HG02571 (cell line): ENCODE measurements around the gene DCAF11.

ENCODE experiments used
- ATAC-seq: cut with Tn5 transposase; IDR thresholded peaks from one replicate; pipeline ENCODE4 v1.9.1; 2021; ENCODE audit warnings: mild to moderate bottlenecking, moderate library complexity; ENCODE audit not compliant: unreplicated experiment

DCAF11 gene

DNA sequence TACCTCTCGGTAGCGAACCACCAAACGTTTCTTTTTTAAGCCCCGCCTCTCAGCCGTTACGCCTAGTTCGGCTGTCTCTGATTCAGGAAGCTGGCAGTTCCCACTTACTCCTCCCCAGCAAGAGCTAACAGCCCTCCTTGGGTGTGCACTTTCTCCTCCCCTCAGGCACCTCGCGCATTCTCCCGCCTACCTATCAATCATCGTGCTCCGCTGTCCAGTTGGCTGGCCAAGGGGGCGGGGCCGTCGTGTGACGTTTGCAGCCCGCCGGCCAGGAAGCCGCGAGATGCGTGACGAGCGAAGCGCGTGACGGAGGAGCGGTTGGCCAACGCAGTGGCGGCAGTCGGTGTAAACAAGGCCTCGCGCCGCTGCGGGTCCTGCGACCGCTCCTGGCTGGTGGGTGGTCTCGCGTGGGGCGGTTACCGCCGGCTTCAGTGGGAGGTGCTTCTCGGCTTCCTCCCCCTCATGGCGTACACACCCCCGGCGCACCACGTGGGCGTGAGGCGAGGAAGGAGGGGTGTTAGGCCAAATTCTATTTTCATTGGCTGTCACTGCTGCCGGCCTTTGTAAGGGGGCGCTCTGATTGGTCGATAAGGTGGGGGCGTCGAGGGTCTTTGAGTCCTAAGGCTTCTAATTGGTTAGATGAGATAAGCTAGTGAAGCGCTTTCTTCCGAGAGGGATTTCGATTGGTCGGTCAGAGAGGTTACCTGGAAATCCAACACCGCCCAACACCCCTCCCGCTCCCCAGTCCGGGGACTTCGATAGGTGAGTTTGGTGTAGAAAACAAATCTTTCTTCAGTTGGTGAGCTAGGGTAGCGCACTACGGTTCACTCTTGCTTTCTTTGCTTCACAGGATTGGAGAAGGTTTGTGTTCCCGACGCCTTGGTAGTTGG, at the start of gene DCAF11, which contains the start of gene NRL:
TSS of gene DCAF11 (plus strand) at position 246 of the 890 bp plus-strand sequence. CDS start 818 bp downstream, outside the sequence.
TSS of gene NRL (minus strand) at position 418 of the 890 bp plus-strand sequence. CDS start 32,101 bp downstream, outside the sequence.
- ATAC-seq, result peak; percentile 80

DNA sequence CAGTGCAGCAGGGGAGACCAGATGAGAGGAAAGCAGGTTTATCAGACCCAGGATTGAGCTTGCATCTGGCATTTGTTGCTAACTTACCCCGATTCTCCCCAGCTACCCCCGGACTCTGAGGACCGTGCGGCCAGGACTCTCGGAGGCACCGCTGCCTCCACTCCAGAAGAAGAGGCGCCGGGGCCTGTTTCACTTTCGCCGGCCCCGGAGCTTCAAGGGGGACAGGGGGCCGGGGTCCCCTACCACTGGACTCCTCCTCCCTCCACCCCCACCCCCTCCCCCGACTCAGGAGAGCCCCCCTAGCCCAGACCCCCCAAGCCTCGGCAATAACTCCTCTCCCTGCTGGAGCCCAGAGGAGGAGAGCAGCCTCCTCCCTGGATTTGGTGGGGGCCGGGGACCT, 49.7 kb upstream of the DCAF11 start:
- ATAC-seq, result no peak

- no peak for ATAC-seq
Observed at GRCh38 chr14:24065408-24065807, 49.2 kb upstream of the DCAF11 start.

DNA sequence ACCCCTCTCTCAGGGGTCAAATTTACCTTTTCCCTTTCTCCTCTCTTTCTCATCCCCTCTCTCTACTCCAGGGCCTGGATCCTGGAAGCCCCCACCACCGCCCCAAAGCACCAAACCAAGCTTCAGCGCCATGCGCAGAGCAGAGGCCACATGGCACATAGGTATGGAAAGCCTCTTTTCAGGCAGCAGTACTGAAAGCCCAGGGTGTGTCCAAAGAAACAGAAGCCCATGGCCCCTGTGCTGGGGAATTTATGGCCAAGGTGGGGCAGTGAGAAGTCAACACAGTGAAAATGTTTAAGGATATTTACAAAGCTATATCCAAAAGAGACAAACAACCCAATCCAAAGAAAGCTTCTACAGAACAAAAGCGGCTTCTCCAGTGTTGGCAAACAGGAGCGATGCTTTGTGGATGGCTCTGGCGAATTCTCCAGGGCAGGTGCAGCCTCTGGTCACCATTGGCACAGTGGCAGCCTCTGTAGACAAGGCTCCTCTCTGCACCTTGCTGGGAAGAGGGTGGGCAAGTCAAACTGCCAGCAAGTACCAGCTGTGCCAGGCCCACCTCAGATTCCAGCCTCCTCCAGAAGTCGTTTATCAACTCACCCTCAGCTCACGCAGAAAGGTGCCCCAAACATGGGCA, 48.0 kb upstream of the DCAF11 start:
- ATAC-seq, result no peak

DNA sequence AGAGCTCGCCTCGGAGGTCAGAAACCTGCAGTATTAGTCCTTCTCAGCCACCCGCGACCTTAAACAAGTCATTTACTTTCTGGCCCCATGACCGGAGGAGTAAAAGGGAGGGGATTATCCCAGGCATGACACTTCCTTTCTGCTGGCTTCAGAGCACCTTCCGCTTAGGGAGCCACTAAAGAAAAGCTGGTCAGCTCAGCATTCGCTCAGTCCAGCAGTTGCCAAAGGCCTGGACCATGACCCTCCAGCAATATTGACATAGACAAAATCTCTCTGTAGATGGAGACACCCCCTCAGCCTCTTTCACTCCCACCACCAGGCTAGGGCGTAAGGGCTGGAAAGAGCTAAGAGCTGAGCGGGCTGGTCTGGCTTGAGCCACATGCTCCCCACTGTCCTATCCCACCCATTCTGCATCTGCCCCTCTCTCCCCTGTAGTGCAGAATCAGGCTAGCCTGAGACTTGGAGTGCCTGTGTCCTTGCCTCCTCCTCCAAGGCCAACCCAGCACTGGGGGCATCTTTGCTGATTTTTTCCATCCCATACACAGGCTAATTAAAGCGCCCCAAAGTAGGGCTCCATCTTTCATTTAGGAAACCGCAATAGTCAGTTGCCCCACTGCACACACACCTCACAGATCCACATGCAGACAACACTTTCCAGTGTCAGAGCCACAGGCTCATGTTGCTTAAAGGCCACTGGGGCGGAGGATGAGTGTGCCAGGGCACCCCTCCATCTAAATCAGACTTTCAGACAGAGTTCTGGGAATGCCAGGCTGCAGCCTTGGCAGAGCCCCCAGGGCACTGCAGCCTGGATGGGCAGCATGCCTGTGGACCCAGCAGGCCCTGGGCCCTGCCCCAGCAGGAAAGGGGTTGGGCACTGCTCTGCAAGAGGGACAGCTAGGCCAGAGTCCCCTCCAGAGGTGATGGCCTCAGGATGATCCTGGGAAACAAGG, 47.2 kb upstream of the DCAF11 start:
- ATAC-seq, result no peak

GRCh38 chr14:24068711-24069410, 45.7 kb upstream of the DCAF11 start:
- ATAC-seq, result no peak

DNA sequence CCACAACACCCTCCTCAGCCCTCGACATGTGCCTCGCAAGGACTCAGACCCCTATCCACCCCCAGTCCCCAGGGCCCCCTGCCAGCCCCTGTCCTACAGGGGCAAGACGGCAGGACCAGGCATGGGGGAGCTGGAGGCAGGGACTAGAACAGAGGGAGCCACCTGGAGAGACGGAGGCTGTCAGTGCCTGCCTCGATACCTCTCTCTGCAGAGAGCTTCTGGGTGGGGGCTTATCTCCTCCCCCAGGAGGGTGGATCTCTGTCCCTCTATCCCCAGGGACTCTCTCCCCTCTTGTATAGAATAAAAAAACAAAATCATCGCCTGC, 45.2 kb upstream of the DCAF11 start:
- no peak for ATAC-seq

GRCh38 chr14:24070285-24071143, 44.1 kb upstream of the DCAF11 start:
- no peak for ATAC-seq

- ATAC-seq, result no peak
Observed at GRCh38 chr14:24071144-24071697, 43.4 kb upstream of the DCAF11 start, which contains the start of gene CPNE6. Gene CPNE6 (plus strand): TSS chr14:24071562. CDS start chr14:24072937, 1,375 bp downstream.

GRCh38 chr14:24071836-24072430, 42.6 kb upstream of the DCAF11 start:
- ATAC-seq, result no peak

GRCh38 chr14:24072436-24072835, 42.1 kb upstream of the DCAF11 start:
- ATAC-seq, result no peak

DNA sequence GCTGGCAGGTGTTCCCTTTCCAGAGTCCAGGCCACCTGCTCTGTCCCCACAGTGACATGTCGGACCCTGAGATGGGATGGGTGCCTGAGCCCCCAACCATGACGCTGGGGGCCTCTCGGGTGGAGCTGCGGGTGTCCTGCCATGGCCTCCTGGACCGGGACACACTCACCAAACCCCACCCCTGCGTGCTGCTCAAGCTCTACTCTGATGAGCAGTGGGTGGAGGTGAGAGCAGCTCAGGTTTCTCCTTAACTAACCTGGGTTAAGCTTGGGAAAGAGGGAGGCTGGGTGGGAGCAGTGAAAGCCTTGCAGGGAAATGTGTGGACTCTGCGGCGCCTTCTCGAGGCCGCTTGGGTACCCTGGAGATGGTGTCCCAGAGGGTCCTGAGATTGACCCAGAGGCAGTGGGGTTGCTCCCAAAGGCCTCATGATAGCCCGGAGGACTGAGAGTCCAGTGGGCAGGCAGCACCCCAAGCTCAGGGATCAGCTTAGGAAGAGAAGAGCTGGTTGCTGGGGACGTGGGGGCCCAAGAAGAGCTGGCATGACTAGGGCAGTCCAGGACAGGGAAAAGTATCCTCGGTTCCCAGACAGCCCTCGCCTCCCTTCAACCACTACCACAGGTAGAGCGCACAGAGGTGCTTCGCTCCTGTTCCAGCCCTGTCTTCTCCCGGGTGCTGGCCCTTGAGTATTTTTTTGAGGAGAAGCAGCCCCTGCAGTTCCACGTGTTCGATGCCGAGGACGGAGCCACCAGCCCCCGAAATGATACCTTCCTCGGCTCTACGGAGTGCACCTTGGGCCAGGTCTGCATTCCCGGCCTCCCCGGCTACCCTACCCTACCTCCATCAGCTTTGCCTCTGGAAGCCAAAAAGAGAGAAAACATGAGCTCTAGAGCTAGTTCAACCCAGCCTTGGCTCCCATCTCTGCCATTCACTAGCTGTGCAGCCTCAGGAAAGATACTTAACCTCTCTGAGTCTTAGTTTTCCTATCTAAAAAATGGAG, 41.4 kb upstream of the DCAF11 start:
- ATAC-seq, result no peak

DNA sequence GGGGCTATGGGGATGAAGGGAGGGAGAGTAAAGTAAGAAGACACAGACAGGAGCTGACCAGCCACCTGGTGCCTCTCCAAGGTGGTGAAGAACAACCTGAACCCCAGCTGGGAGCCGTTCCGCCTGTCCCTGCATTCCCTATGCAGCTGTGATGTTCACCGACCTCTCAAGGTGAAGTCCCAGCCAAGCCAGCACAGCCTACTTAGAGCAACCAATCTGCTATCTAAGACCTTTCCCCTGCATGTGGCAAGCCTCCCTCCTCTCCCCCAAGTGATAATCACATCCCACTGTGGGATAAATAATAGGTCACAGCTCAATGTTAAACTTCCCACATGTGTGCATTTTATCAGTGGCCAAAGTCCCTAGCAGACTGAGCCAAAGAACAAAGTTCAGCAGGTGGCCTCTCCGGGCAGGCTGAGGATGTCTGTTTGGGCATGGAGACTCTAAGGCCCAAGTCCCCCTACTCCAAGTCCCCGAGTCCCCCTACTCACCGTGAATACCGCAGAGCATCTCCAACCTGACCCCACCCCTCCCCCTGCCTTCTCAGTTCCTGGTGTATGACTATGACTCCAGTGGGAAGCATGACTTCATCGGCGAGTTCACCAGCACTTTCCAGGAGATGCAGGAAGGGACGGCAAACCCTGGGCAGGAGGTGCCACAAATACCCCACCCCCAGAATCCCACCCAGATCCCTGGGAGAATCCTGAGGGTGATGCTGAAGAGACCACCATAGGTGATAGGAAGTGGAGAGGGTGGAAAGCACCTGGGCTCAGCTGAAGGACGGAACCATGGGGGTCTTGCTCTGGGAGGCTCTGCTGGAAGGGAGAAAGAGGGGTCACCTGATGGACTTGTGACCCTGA, 39.7 kb upstream of the DCAF11 start:
- no peak for ATAC-seq

DNA sequence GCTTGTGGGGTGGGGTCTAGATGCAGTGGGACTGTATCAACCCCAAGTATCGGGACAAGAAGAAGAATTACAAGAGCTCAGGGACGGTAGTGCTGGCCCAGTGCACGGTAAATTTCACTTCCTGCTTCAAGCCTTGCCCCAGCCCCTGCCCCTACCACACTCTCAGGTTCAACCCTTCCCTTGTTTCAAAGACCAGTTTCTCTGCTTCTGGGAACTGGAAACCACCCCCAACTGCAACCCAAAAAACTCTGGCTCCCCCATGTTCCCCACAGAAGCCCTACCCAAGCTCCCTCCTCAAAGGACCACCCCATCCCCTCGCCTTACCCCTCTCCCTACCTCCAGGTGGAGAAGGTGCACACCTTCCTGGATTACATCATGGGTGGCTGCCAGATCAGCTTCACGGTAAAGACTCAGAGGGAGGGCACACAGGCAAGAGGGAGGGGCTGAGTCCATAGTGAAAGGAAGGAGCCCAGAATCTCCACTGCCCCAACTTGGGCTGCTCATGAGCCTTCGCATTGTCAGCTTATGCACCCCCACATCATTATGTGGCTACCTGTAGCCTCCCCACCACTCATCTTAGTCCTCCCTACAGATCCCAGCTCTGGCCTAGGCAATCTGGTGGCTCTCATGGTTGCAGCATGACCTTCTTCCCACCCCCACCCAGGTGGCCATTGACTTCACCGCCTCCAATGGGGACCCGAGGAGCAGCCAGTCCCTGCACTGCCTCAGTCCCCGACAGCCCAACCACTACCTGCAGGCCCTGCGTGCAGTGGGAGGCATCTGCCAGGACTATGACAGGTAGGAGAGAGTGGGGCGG, 38.9 kb upstream of the DCAF11 start:
- ATAC-seq, result no peak

DNA sequence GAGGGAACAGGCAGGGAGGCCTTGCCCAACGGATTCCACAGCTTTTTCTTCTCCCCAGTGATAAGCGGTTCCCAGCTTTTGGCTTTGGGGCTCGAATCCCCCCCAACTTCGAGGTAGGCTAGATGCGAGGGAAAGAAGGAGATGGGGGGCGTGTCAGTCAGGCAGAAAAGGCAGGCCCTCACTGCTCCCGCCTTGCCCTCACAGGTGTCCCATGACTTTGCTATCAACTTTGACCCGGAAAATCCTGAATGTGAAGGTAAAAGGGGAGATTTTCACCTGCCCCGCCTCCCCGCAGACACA, 38.3 kb upstream of the DCAF11 start:
- no peak for ATAC-seq

- ATAC-seq, result no peak
Observed at GRCh38 chr14:24077086-24077485, 37.5 kb upstream of the DCAF11 start.
